Measurements from ENCODE around the gene CCDC197. TPM values are rescaled to one million over a fixed set of nuclear protein-coding genes. Genes with fewer than 3 reads are reported as not detected.

CCDC197 gene
- total RNA-seq, 1 donor from 2014 or later, result 1.3 TPM

- intact Hi-C loops (cut with DNase I), result no loop called here
- ATAC-seq (ENCODE audit: poor library complexity) (no peak), DNase-seq (no peak)
These were observed 5.5 kb upstream of the CCDC197 start for GRCh38 chr14:93991649-93992048.

GRCh38 chr14:93993382-93993781 is 3.7 kb upstream of the CCDC197 start:
- DNase-seq (no peak), ATAC-seq (ENCODE audit: poor library complexity) (no peak)
- intact Hi-C loops (cut with DNase I), result no loop called here

- intact Hi-C loops (cut with DNase I), result no loop called here
- DNase-seq, result peak; percentile 59
- peak; percentile 43 for ATAC-seq (ENCODE audit: poor library complexity)
These were observed 2.0 kb upstream of the CCDC197 start for GRCh38 chr14:93994919-93995682.

- intact Hi-C loops (cut with DNase I), result no loop called here
- ATAC-seq (ENCODE audit: poor library complexity) (no peak), DNase-seq (no peak)
These were observed 888 bp upstream of the CCDC197 start for GRCh38 chr14:93996130-93996695.

GRCh38 chr14:93997916-93998870 is 1.1 kb downstream of the CCDC197 start:
- DNase-seq (no peak), ATAC-seq (ENCODE audit: poor library complexity) (no peak)
- intact Hi-C loops (cut with DNase I), result no loop called here

- intact Hi-C loops (cut with DNase I), result no loop called here
- no peak for ATAC-seq (ENCODE audit: poor library complexity)
- DNase-seq, result no peak
These were observed 1.8 kb downstream of the CCDC197 start for GRCh38 chr14:93998871-93999403.

GRCh38 chr14:93999573-93999972 is 2.5 kb downstream of the CCDC197 start:
- ATAC-seq (ENCODE audit: poor library complexity) (no peak), DNase-seq (no peak)
- intact Hi-C loops (cut with DNase I), result no loop called here

GRCh38 chr14:94000267-94000666 is 3.2 kb downstream of the CCDC197 start:
- no peak for ATAC-seq (ENCODE audit: poor library complexity)
- DNase-seq, result no peak
- intact Hi-C loops (cut with DNase I), result loop anchor here (2.0 kb wide), 1 partner anchor 59 kb away; no protein-coding TSS in a partner anchor

GRCh38 chr14:94001016-94001415 is 3.9 kb downstream of the CCDC197 start:
- ATAC-seq (ENCODE audit: poor library complexity), result no peak

GRCh38 chr14:94001501-94002396 is 4.6 kb downstream of the CCDC197 start:
- peak; percentile 84 for ATAC-seq (ENCODE audit: poor library complexity)
- peak; percentile 64 for DNase-seq
- intact Hi-C loops (cut with DNase I), result loop anchor here (2.0 kb wide), 1 partner anchor 61 kb away; no protein-coding TSS in a partner anchor

More at GRCh38 chr14:94001016-94001415, 3.9 kb downstream of the CCDC197 start:
- intact Hi-C loops (cut with DNase I), result loop anchor here (2.0 kb wide), 1 partner anchor 60 kb away; no protein-coding TSS in a partner anchor
- no peak for DNase-seq

GRCh38 chr14:94003397-94003796 is 6.3 kb downstream of the CCDC197 start:
- no peak for DNase-seq
- no peak for ATAC-seq (ENCODE audit: poor library complexity)
- intact Hi-C loops (cut with DNase I), result no loop called here

GRCh38 chr14:94004015-94004414 is 6.9 kb downstream of the CCDC197 start:
- ATAC-seq (ENCODE audit: poor library complexity), result no peak
- intact Hi-C loops (cut with DNase I), result no loop called here

GRCh38 chr14:94005324-94006073 is 8.4 kb downstream of the CCDC197 start:
- ATAC-seq (ENCODE audit: poor library complexity) (no peak), DNase-seq (no peak)
- intact Hi-C loops (cut with DNase I), result no loop called here

More at GRCh38 chr14:94004015-94004414, 6.9 kb downstream of the CCDC197 start:
- DNase-seq, result no peak

GRCh38 chr14:94008234-94008633 is 11.1 kb downstream of the CCDC197 start:
- intact Hi-C loops (cut with DNase I), result no loop called here
- ATAC-seq (ENCODE audit: poor library complexity), result no peak
- DNase-seq, result no peak

- DNase-seq (no peak), ATAC-seq (ENCODE audit: poor library complexity) (peak; percentile 28)
- intact Hi-C loops (cut with DNase I), result no loop called here
These were observed 12.7 kb downstream of the CCDC197 start for GRCh38 chr14:94009767-94010166.

GRCh38 chr14:94010625-94011024 is 13.5 kb downstream of the CCDC197 start:
- intact Hi-C loops (cut with DNase I), result no loop called here
- ATAC-seq (ENCODE audit: poor library complexity), result no peak
- no peak for DNase-seq

- ATAC-seq (ENCODE audit: poor library complexity) (no peak), DNase-seq (no peak)
- intact Hi-C loops (cut with DNase I), result no loop called here
These were observed 14.7 kb downstream of the CCDC197 start for GRCh38 chr14:94011795-94012194.

All from Right ventricle myocardium superior (tissue), 1 donor.